Measurements from ENCODE around the gene COX8A.

GRCh38 chr11:63993993-63994392, 19.6 kb downstream of the COX8A start:
- TF ChIP-seq CTCF (IDR thresholded peaks at IDR 0.05) (no peak), POLR2AphosphoS5 (IDR thresholded peaks at IDR 0.05) (no peak), POLR2A (IDR thresholded peaks at IDR 0.05) (no peak)

Data from breast epithelium (tissue), 3 donors.